SU-DHL-6 (cell line): Measurements from ENCODE around the gene TMIGD1.

ENCODE experiments used
- H2AFZ ChIP-seq: fragments of 200-600 bp; sonication (generic); 2 replicates; pipeline ENCODE4 v1.6.1; 2014; ENCODE audit warnings: low read depth, mild to moderate bottlenecking, moderate library complexity, mixed read lengths, antibody characterized with exemption, low read length; ENCODE audit not compliant: severe bottlenecking
- H3F3A ChIP-seq: fragments of 200-600 bp; shearing (Covaris generic); 2 replicates; pipeline ENCODE4 v1.6.0; 2016; ENCODE audit warnings: antibody characterized with exemption, mild to moderate bottlenecking; ENCODE audit not compliant: insufficient read depth
- H3K27ac ChIP-seq: fragments of 200-600 bp; sonication (generic); 2 replicates; pipeline ENCODE4 v1.5.1; 2016; ENCODE audit warnings: low read depth, mild to moderate bottlenecking, low read length, moderate library complexity, mixed read lengths
- H3K27me3 ChIP-seq: fragments of 200-600 bp; sonication (generic), shearing (Covaris generic); 2 replicates; pipeline ENCODE4 v1.6.0; 2014; ENCODE audit warnings: mild to moderate bottlenecking, low read length
- H3K36me3 ChIP-seq: fragments of 200-600 bp; sonication (generic); 2 replicates; pipeline ENCODE4 v1.6.1; 2014; ENCODE audit warnings: mild to moderate bottlenecking, low read length, mixed read lengths
- H3K4me2 ChIP-seq: fragments of 300-600, 200-600 bp; shearing (Covaris generic), sonication (generic); 2 replicates; pipeline ENCODE4 v1.6.0; 2014; ENCODE audit warnings: low read length, low read depth, mild to moderate bottlenecking; ENCODE audit not compliant: poor library complexity, severe bottlenecking
- H3K4me3 ChIP-seq: fragments of 200-600 bp; sonication (generic); 2 replicates; pipeline ENCODE4 v1.5.1; 2014; ENCODE audit warnings: antibody characterized with exemption, low read length, mild to moderate bottlenecking, mixed read lengths; ENCODE audit not compliant: insufficient read depth, poor library complexity, severe bottlenecking
- H3K79me2 ChIP-seq: fragments of 200-600 bp; sonication (generic); 2 replicates; pipeline ENCODE4 v1.6.1; 2014; ENCODE audit warnings: mild to moderate bottlenecking, low read length, moderate library complexity; ENCODE audit not compliant: insufficient read depth
- H3K9ac ChIP-seq: fragments of 200-600 bp; sonication (generic); 2 replicates; pipeline ENCODE4 v1.7.0; 2014; ENCODE audit warnings: mild to moderate bottlenecking, low read length
- H3K9me2 ChIP-seq: fragments of 200-600 bp; sonication (generic); replicated peaks from 2 replicates; pipeline ENCODE4 v1.6.1; 2014; ENCODE audit warnings: low read length; ENCODE audit not compliant: insufficient read depth
- H3K9me3 ChIP-seq: fragments of 200-600 bp; sonication (generic); 2 replicates; pipeline ENCODE4 v1.6.1; 2014; ENCODE audit warnings: low read length, mixed read lengths; ENCODE audit not compliant: insufficient read depth
- H4K20me1 ChIP-seq: fragments of 200-600 bp; sonication (generic); 2 replicates; pipeline ENCODE4 v1.6.1; 2014; ENCODE audit warnings: low read depth, mild to moderate bottlenecking, antibody characterized with exemption, low read length, moderate library complexity, mixed read lengths
- EZH2phosphoT487 ChIP-seq: fragments of 200-600 bp; sonication (generic), shearing (Covaris generic); conservative IDR thresholded peaks from 2 replicates; pipeline ENCODE4 v1.6.1; 2018; ENCODE audit warnings: mild to moderate bottlenecking, antibody characterized with exemption, low read length, moderate library complexity, mixed read lengths
- TF ChIP-seq, protein P1 (sequence below): fragments of 200-600 bp; sonication (generic); IDR thresholded peaks from one replicate; pipeline ENCODE4 v1.5.1; 2017; ENCODE audit warnings: antibody characterized with exemption, mild to moderate bottlenecking, low read length, moderate library complexity; ENCODE audit not compliant: insufficient read depth, poor library complexity, severe bottlenecking

The TMIGD1 gene

DNA sequence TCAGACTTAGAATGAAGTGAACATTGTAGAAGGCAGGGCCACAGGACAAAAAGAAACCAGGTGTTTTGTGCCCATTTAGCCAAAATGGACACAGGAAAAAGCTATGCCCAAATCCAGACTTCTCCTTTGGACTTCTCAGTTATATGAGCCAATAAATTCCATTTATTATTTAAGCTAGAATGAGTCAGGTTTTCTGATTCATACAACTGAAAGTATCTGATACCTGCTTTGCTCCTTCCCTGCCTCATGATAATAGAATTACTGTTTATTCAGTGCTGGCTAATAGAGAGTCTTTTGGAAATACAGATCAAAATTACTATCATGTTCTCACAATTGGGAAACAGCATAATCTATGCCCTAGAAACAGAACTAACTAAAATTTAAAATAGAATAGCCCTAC lies 36.1 kb upstream of the TMIGD1 start:
- TF ChIP-seq, protein P1, sequence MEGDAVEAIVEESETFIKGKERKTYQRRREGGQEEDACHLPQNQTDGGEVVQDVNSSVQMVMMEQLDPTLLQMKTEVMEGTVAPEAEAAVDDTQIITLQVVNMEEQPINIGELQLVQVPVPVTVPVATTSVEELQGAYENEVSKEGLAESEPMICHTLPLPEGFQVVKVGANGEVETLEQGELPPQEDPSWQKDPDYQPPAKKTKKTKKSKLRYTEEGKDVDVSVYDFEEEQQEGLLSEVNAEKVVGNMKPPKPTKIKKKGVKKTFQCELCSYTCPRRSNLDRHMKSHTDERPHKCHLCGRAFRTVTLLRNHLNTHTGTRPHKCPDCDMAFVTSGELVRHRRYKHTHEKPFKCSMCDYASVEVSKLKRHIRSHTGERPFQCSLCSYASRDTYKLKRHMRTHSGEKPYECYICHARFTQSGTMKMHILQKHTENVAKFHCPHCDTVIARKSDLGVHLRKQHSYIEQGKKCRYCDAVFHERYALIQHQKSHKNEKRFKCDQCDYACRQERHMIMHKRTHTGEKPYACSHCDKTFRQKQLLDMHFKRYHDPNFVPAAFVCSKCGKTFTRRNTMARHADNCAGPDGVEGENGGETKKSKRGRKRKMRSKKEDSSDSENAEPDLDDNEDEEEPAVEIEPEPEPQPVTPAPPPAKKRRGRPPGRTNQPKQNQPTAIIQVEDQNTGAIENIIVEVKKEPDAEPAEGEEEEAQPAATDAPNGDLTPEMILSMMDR, result no peak
- no peak for TF ChIP-seq EZH2phosphoT487
- H3K4me2 ChIP-seq, result no peak overlapping the region
- H3K27me3 ChIP-seq, result no peaks in the 10 kb centered on the region
- no peaks in the 10 kb centered on the region for H3K79me2 ChIP-seq
- H3K9me3 ChIP-seq, result no peaks in the 10 kb centered on the region
- H3K4me3 ChIP-seq, result no peak overlapping the region
- no peaks in the 10 kb centered on the region for H3F3A ChIP-seq
- H3K36me3 ChIP-seq, result no peaks in the 10 kb centered on the region
- no peak overlapping the region for H3K27ac ChIP-seq
- H3K9me2 ChIP-seq, result no peaks in the 10 kb centered on the region
- H4K20me1 ChIP-seq, result no peaks in the 10 kb centered on the region
- H3K9ac ChIP-seq, result no peak overlapping the region
- no peak overlapping the region for H2AFZ ChIP-seq

DNA sequence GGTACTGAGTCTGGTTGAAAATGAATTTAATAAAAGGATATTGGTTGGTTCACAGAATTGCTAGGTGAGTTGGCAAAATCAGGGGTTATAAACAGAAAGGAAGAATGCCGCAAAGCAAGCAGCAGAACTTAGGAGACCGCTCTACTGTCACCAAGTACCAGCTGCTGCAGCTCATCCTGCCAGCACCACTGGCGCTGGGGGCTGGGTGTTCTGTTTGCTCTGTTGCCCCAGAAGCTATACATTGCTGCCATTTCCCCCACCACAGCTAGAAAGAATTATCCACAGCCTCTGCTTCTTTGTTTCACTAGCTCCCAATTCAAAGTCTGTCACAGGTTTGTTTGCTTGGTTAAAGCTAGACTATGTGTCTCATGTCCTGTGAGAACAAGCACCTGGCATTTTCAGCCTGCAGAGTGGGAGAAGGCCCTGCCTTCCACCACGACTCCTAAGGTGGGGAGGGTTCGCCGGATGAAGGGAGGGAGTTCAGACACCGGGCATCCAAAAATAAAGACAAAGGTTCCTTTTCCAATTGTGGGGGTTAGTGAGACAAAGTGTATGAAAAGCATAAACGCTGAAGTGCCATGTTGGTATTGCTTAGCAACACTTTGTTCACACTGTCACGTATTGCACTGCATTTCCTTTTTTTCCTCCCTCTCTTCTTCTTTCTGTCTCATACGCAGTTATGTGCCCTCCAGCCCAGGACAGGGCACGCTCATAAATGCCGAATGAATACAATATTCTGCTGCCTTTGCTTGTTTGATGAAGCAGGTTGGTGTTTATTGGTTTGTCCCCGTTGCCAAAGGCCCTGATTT lies 35.3 kb upstream of the TMIGD1 start:
- H3K4me3 ChIP-seq, result no peak overlapping the region
- H3K27me3 ChIP-seq, result no peaks in the 10 kb centered on the region
- H2AFZ ChIP-seq, result no peak overlapping the region
- no peaks in the 10 kb centered on the region for H3F3A ChIP-seq
- H3K9me2 ChIP-seq, result no peaks in the 10 kb centered on the region
- no peaks in the 10 kb centered on the region for H3K79me2 ChIP-seq
- H3K4me2 ChIP-seq, result no peak overlapping the region
- no peaks in the 10 kb centered on the region for H4K20me1 ChIP-seq
- no peak overlapping the region for H3K9ac ChIP-seq
- H3K36me3 ChIP-seq, result no peaks in the 10 kb centered on the region
- TF ChIP-seq EZH2phosphoT487, result no peak
- TF ChIP-seq, protein P1, result no peak
- no peaks in the 10 kb centered on the region for H3K9me3 ChIP-seq
- H3K27ac ChIP-seq, result no peak overlapping the region

- no peaks in the 10 kb centered on the region for H4K20me1 ChIP-seq
- H3K27me3 ChIP-seq, result no peaks in the 10 kb centered on the region
- H3K4me3 ChIP-seq, result no peak overlapping the region
- peaks cover 4% of the 10 kb centered on the region; the same call in 1 of the 2 replicates for H3F3A ChIP-seq
- no peaks in the 10 kb centered on the region for H3K79me2 ChIP-seq
- H3K9me3 ChIP-seq, result 0 out of 2 replicates have a peak, but pooled peaks cover 5% of the 10 kb centered on the region
- TF ChIP-seq, protein P1, result no peak
- TF ChIP-seq EZH2phosphoT487, result no peak
- no peak overlapping the region for H3K9ac ChIP-seq
- H3K36me3 ChIP-seq, result no peaks in the 10 kb centered on the region
- no peak overlapping the region for H3K27ac ChIP-seq
- H3K4me2 ChIP-seq, result no peak overlapping the region
- no peak overlapping the region for H2AFZ ChIP-seq
- no peaks in the 10 kb centered on the region for H3K9me2 ChIP-seq
Observed at GRCh38 chr17:30366536-30366935, 32.7 kb upstream of the TMIGD1 start.
